Fibroblast of lung (primary cell): Measurements from ENCODE around the gene TFEC. TPM values are rescaled to one million over a fixed set of nuclear protein-coding genes. Genes with fewer than 3 reads are reported as not detected.

Experiments
- DNase-seq, 2 donors: peaks; one replicate each; pipeline versions ENCODE4 v3.0.0 to v3.0.0-alpha.2; 2010; ENCODE audit warnings: low read depth in 2 of 2
- H2AFZ ChIP-seq: 2 replicates; pipeline ENCODE4 v1.5.1; 2012; ENCODE audit warnings: low read length, control low read depth, inconsistent platforms
- H3K27ac ChIP-seq: 2 replicates; pipeline ENCODE4 v1.5.1; 2011; ENCODE audit warnings: low read length, control low read depth; ENCODE audit not compliant: insufficient read depth
- H3K27me3 ChIP-seq: 2 replicates; pipeline ENCODE4 v1.5.1; 2011; ENCODE audit warnings: mild to moderate bottlenecking, low read length; ENCODE audit not compliant: control insufficient read depth, insufficient read depth
- H3K36me3 ChIP-seq: 2 replicates; pipeline ENCODE4 v1.5.1; 2011; ENCODE audit warnings: low read length; ENCODE audit not compliant: control insufficient read depth, insufficient read depth
- H3K4me1 ChIP-seq: 2 replicates; pipeline ENCODE4 v1.5.1; 2011; ENCODE audit warnings: low read length; ENCODE audit not compliant: control insufficient read depth, insufficient read depth; ENCODE audit errors: extremely low read depth
- H3K4me2 ChIP-seq: 2 replicates; pipeline ENCODE4 v1.5.1; 2011; ENCODE audit warnings: low read length, control low read depth; ENCODE audit not compliant: insufficient read depth; ENCODE audit errors: extremely low read depth
- H3K4me3 ChIP-seq, 4 experiments: fragments of 200-600 bp in 1 of 4; sonication (generic) in 1 of 4; replicated peaks in 1 of 4; 2 replicates each; pipeline ENCODE4 v1.5.1; 2011 to 2016; ENCODE audit warnings: low read length in 4 of 4, low read depth in 3 of 4, mild to moderate bottlenecking in 3 of 4, control low read depth in 2 of 4, inconsistent platforms in 1 of 4, mixed read lengths in 1 of 4; ENCODE audit not compliant: insufficient read depth in 1 of 4; ENCODE audit errors: control extremely low read depth in 1 of 4
- H3K79me2 ChIP-seq: 2 replicates; pipeline ENCODE4 v1.5.1; 2012; ENCODE audit warnings: mild to moderate bottlenecking, low read length, inconsistent platforms; ENCODE audit not compliant: control insufficient read depth, insufficient read depth
- H3K9ac ChIP-seq: 2 replicates; pipeline ENCODE4 v1.5.1; 2011; ENCODE audit warnings: mild to moderate bottlenecking, low read length, control low read depth; ENCODE audit not compliant: insufficient read depth
- H3K9me3 ChIP-seq: 2 replicates; pipeline ENCODE4 v1.5.1; 2012; ENCODE audit warnings: low read depth, low read length; ENCODE audit not compliant: control insufficient read depth, insufficient read depth
- H4K20me1 ChIP-seq: 2 replicates; pipeline ENCODE4 v1.5.1; 2011; ENCODE audit warnings: low read length; ENCODE audit not compliant: control insufficient read depth, insufficient read depth; ENCODE audit errors: extremely low read depth
- CTCF ChIP-seq, 2 donors: IDR thresholded peaks in 1 of 2; conservative IDR thresholded peaks in 1 of 2; 1 replicate in 1 of 2; 2 replicates in 1 of 2; pipeline ENCODE4 v1.5.1; 2011 to 2012; ENCODE audit warnings: low read length in 2 of 2, control low read depth in 1 of 2, inconsistent platforms in 1 of 2, low read depth in 1 of 2, mild to moderate bottlenecking in 1 of 2
- EZH2 ChIP-seq: IDR thresholded peaks from 2 replicates; pipeline ENCODE4 v1.5.1; 2012; ENCODE audit warnings: low read length, control low read depth, mild to moderate bottlenecking; ENCODE audit errors: missing control alignments
- polyA plus RNA-seq, 2 donors: library from polyadenylated mRNA; depleted of rRNA in 1 of 2; stranded (reverse) in 1 of 2; unstranded in 1 of 2; fragments of >200 nt; gene quantifications; 2 replicates each; pipeline ENCODE4 v1.2.1, GENCODE V29; 2011 to 2012; ENCODE audit warnings: missing spikeins in 1 of 2
- total RNA-seq: library from RNA; depleted of rRNA; stranded (reverse); fragments of >200 nt; gene quantifications from 2 replicates; pipeline ENCODE4 v1.2.1, GENCODE V29; 2014

TFEC gene
- total and polyA plus RNA-seq, 2 donors (not counting 1 experiment from before 2014, with no cell fraction given): 0.05 to 0.17 TPM

DNA sequence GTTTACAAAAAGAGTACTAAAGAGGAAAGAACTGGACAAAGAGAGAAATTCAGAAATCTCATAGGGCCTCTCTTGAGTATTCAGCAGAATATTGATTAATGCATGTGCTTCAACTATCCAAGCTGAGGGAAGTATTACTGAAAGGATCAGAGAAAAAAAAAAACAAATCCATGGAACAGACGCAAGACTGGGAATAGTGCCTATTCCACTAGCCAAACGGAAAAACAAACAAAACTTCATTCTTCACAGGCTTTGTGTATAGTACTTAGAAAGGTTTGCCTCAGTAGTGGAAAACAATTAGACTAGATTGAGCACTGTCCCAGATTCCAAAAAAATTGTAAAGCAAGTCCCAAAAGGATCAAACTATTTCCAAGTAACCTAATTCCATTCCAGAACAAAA, 106.2 kb downstream of the TFEC start:
- Histone ChIP-seq H2AFZ (no peak overlapping the region), H4K20me1 (no peaks in the 10 kb centered on the region), H3K9me3 (no peaks in the 10 kb centered on the region), H3K9ac (no peak overlapping the region), H3K27ac (no peak overlapping the region), H3K27me3 (no peaks in the 10 kb centered on the region), H3K4me2 (no peak overlapping the region), H3K79me2 (no peaks in the 10 kb centered on the region), H3K4me1 (no peaks in the 10 kb centered on the region), H3K36me3 (no peaks in the 10 kb centered on the region), H3K4me3 (no peak overlapping the region)
- peak; percentile 11 to 23 for DNase-seq
- TF ChIP-seq CTCF (conservative IDR thresholded peaks at IDR 0.05 in 1 of 2, IDR thresholded peaks at IDR 0.05 in 1 of 2; ENCODE audit: low read depth in 1 of 2, low read length in 2 of 2) (no peak), EZH2 (no peak)

GRCh38 chr7:115920367-115920766, 110.2 kb downstream of the TFEC start:
- Histone ChIP-seq H3K4me1 (no peaks in the 10 kb centered on the region), H3K27me3 (no peaks in the 10 kb centered on the region), H3K9ac (no peak overlapping the region), H2AFZ (no peak overlapping the region), H3K36me3 (no peaks in the 10 kb centered on the region), H4K20me1 (no peaks in the 10 kb centered on the region), H3K9me3 (no peaks in the 10 kb centered on the region), H3K4me3 (no peak overlapping the region), H3K27ac (no peak overlapping the region), H3K79me2 (no peaks in the 10 kb centered on the region), H3K4me2 (no peak overlapping the region)
- no peak for DNase-seq
- TF ChIP-seq CTCF (conservative IDR thresholded peaks at IDR 0.05 in 1 of 2, IDR thresholded peaks at IDR 0.05 in 1 of 2; ENCODE audit: low read depth in 1 of 2, low read length in 2 of 2): no peak

GRCh38 chr7:115914951-115915350, 115.6 kb downstream of the TFEC start:
- Histone ChIP-seq H3K9me3 (no peaks in the 10 kb centered on the region), H3K4me2 (no peak overlapping the region), H3K36me3 (no peaks in the 10 kb centered on the region), H3K79me2 (no peaks in the 10 kb centered on the region), H2AFZ (no peak overlapping the region), H3K4me1 (no peaks in the 10 kb centered on the region), H3K9ac (no peak overlapping the region), H3K27ac (no peak overlapping the region), H3K4me3 (no peak overlapping the region), H3K27me3 (no peaks in the 10 kb centered on the region), H4K20me1 (no peaks in the 10 kb centered on the region)
- no peak for DNase-seq
- no peak for TF ChIP-seq EZH2
- no peak for TF ChIP-seq CTCF (conservative IDR thresholded peaks at IDR 0.05 in 1 of 2, IDR thresholded peaks at IDR 0.05 in 1 of 2; ENCODE audit: low read depth in 1 of 2, low read length in 2 of 2)
